Immature natural killer cell (primary cell): ENCODE measurements around the gene C1orf198. TPM values are rescaled to one million over a fixed set of nuclear protein-coding genes. Genes with fewer than 3 reads are reported as not detected.

Source experiments
- DNase-seq, 3 donors: peaks; one replicate each; pipeline ENCODE4 v3.0.0; 2022; ENCODE audit warnings: mixed read lengths in 1 of 3
- H3K27ac Mint-ChIP-seq, 6 donors: one replicate each; pipeline ENCODE4 v1.8.0; 2020; ENCODE audit warnings: mixed read lengths in 6 of 6, mild to moderate bottlenecking in 5 of 6, inconsistent platforms in 4 of 6, moderate library complexity in 3 of 6
- H3K27me3 Mint-ChIP-seq, 3 donors: one replicate each; pipeline ENCODE4 v1.8.0; 2020 to 2021; ENCODE audit warnings: low read depth in 3 of 3, mild to moderate bottlenecking in 3 of 3, mixed read lengths in 3 of 3, moderate library complexity in 3 of 3, inconsistent platforms in 1 of 3
- H3K36me3 Mint-ChIP-seq, 3 donors: one replicate each; pipeline ENCODE4 v1.8.0; 2020; ENCODE audit warnings: mixed read lengths in 3 of 3, inconsistent platforms in 2 of 3, mild to moderate bottlenecking in 2 of 3
- H3K4me1 Mint-ChIP-seq, 2 donors: one replicate each; pipeline ENCODE4 v1.8.0; 2020; ENCODE audit warnings: inconsistent platforms in 2 of 2, mild to moderate bottlenecking in 2 of 2, mixed read lengths in 2 of 2, moderate library complexity in 1 of 2
- H3K4me3 Mint-ChIP-seq, 5 donors: one replicate each; pipeline ENCODE4 v1.8.0; 2020; ENCODE audit warnings: mild to moderate bottlenecking in 5 of 5, mixed read lengths in 5 of 5, inconsistent platforms in 3 of 5, moderate library complexity in 3 of 5
- H3K9me3 Mint-ChIP-seq, 6 donors: one replicate each; pipeline ENCODE4 v1.8.0; 2020; ENCODE audit warnings: mild to moderate bottlenecking in 6 of 6, mixed read lengths in 6 of 6, inconsistent platforms in 4 of 6, moderate library complexity in 3 of 6
- polyA plus RNA-seq, 3 donors: library from polyadenylated mRNA; unstranded; fragments of 300-500 nt; fragmentation: Illumina TruSeq; gene quantifications; one replicate each; pipeline ENCODE4 v1.2.3, GENCODE V29; 2021

Gene C1orf198
- polyA plus RNA-seq, 3 donors from 2014 or later: 2.6 to 4.9 (median 4.8) TPM

- H3K4me3 Mint-ChIP-seq: no peak overlapping the region
- peak overlapping the region in 2 of 6 donors; percentile 9 to 37 for H3K27ac Mint-ChIP-seq
These were observed 33.4 kb upstream of the C1orf198 start for GRCh38 chr1:230901671-230902070.

GRCh38 chr1:230900984-230901383, 32.7 kb upstream of the C1orf198 start:
- Mint-ChIP-seq H3K9me3 (no peaks in the 10 kb centered on the region), H3K27me3 (peaks cover 0 to 2% (median 0%) of the 10 kb centered on the region in 3 donors), H3K27ac (peak overlapping the region in 4 of 6 donors; percentile 6 to 36 (median 16)), H3K4me1 (peaks cover 6 to 10% of the 10 kb centered on the region in 2 donors), H3K36me3 (peaks cover 8 to 23% (median 9%) of the 10 kb centered on the region in 3 donors), H3K4me3 (no peak overlapping the region)
- no peak for DNase-seq

More at GRCh38 chr1:230901671-230902070, 33.4 kb upstream of the C1orf198 start:
- Mint-ChIP-seq H3K36me3 (peaks cover 13 to 29% (median 15%) of the 10 kb centered on the region in 3 donors), H3K4me1 (peaks cover 6 to 10% of the 10 kb centered on the region in 2 donors), H3K9me3 (no peaks in the 10 kb centered on the region), H3K27me3 (peaks cover 0 to 2% (median 0%) of the 10 kb centered on the region in 3 donors)
- no peak for DNase-seq

GRCh38 chr1:230899841-230900251, 31.5 kb upstream of the C1orf198 start:
- Mint-ChIP-seq H3K9me3 (no peaks in the 10 kb centered on the region), H3K4me1 (peaks cover 6 to 10% of the 10 kb centered on the region in 2 donors), H3K4me3 (no peak overlapping the region), H3K27ac (peak overlapping the region in 1 of 6 donors; percentile 24), H3K27me3 (peaks cover 0 to 2% (median 0%) of the 10 kb centered on the region in 3 donors), H3K36me3 (peaks cover 4 to 18% (median 8%) of the 10 kb centered on the region in 3 donors)
- DNase-seq: no peak

GRCh38 chr1:230898748-230899147, 30.4 kb upstream of the C1orf198 start:
- Mint-ChIP-seq H3K27ac (peak overlapping the region in 2 of 6 donors; percentile 15 to 49), H3K9me3 (no peaks in the 10 kb centered on the region), H3K4me1 (peaks cover 5 to 7% of the 10 kb centered on the region in 2 donors), H3K36me3 (peaks cover 0 to 12% (median 7%) of the 10 kb centered on the region in 3 donors), H3K4me3 (no peak overlapping the region), H3K27me3 (peaks cover 0 to 4% (median 0%) of the 10 kb centered on the region in 3 donors)
- DNase-seq: no peak

GRCh38 chr1:230898144-230898543, 29.8 kb upstream of the C1orf198 start:
- Mint-ChIP-seq H3K27ac (peak overlapping the region in 1 of 6 donors; percentile 13), H3K9me3 (no peaks in the 10 kb centered on the region), H3K4me1 (peaks cover 1 to 2% of the 10 kb centered on the region in 2 donors), H3K27me3 (peaks cover 0 to 4% (median 0%) of the 10 kb centered on the region in 3 donors), H3K4me3 (no peak overlapping the region), H3K36me3 (peaks cover 0 to 8% (median 4%) of the 10 kb centered on the region in 3 donors)
- no peak for DNase-seq

GRCh38 chr1:230896779-230897178, 28.5 kb upstream of the C1orf198 start:
- Mint-ChIP-seq H3K4me3 (no peak overlapping the region), H3K4me1 (no peaks in the 10 kb centered on the region), H3K27me3 (peaks cover 0 to 7% (median 5%) of the 10 kb centered on the region in 3 donors), H3K27ac (no peak overlapping the region), H3K9me3 (no peaks in the 10 kb centered on the region), H3K36me3 (peaks cover 0 to 4% (median 4%) of the 10 kb centered on the region in 3 donors)
- DNase-seq: no peak

GRCh38 chr1:230895452-230895851, 27.1 kb upstream of the C1orf198 start:
- Mint-ChIP-seq H3K4me3 (no peak overlapping the region), H3K27me3 (peaks cover 0 to 7% (median 5%) of the 10 kb centered on the region in 3 donors), H3K36me3 (no peaks in the 10 kb centered on the region), H3K27ac (no peak overlapping the region), H3K4me1 (no peaks in the 10 kb centered on the region), H3K9me3 (no peaks in the 10 kb centered on the region)
- no peak for DNase-seq

GRCh38 chr1:230894664-230895063, 26.3 kb upstream of the C1orf198 start:
- Mint-ChIP-seq H3K4me1 (no peaks in the 10 kb centered on the region), H3K4me3 (no peak overlapping the region), H3K27me3 (peaks cover 0 to 7% (median 5%) of the 10 kb centered on the region in 3 donors), H3K27ac (no peak overlapping the region), H3K9me3 (no peaks in the 10 kb centered on the region), H3K36me3 (no peaks in the 10 kb centered on the region)
- no peak for DNase-seq

GRCh38 chr1:230894032-230894431, 25.7 kb upstream of the C1orf198 start:
- no peak overlapping the region for H3K27ac Mint-ChIP-seq
- no peaks in the 10 kb centered on the region for H3K4me1 Mint-ChIP-seq
- no peak overlapping the region for H3K4me3 Mint-ChIP-seq
- peaks cover 0 to 8% (median 7%) of the 10 kb centered on the region in 3 donors for H3K27me3 Mint-ChIP-seq
- H3K36me3 Mint-ChIP-seq: peaks cover 0 to 4% (median 0%) of the 10 kb centered on the region in 3 donors
- no peak for DNase-seq
- H3K9me3 Mint-ChIP-seq: no peaks in the 10 kb centered on the region

- Mint-ChIP-seq H3K9me3 (no peaks in the 10 kb centered on the region), H3K36me3 (peaks cover 0 to 11% (median 3%) of the 10 kb centered on the region in 3 donors), H3K4me3 (no peak overlapping the region), H3K4me1 (no peaks in the 10 kb centered on the region), H3K27me3 (peaks cover 2 to 12% (median 5%) of the 10 kb centered on the region in 3 donors), H3K27ac (no peak overlapping the region)
- no peak for DNase-seq
These were observed 23.7 kb upstream of the C1orf198 start for GRCh38 chr1:230892018-230892491.

GRCh38 chr1:230891413-230891812, 23.1 kb upstream of the C1orf198 start:
- Mint-ChIP-seq H3K27me3 (peaks cover 2 to 13% (median 5%) of the 10 kb centered on the region in 3 donors), H3K4me3 (no peak overlapping the region), H3K9me3 (no peaks in the 10 kb centered on the region), H3K4me1 (no peaks in the 10 kb centered on the region), H3K36me3 (peaks cover 0 to 11% (median 3%) of the 10 kb centered on the region in 3 donors), H3K27ac (no peak overlapping the region)
- no peak for DNase-seq

- no peak overlapping the region for H3K27ac Mint-ChIP-seq
- peaks cover 14 to 24% (median 14%) of the 10 kb centered on the region in 3 donors for H3K27me3 Mint-ChIP-seq
- peaks cover 0 to 11% (median 3%) of the 10 kb centered on the region in 3 donors for H3K36me3 Mint-ChIP-seq
- DNase-seq: no peak
- peaks cover 0 to 6% (median 1%) of the 10 kb centered on the region in 6 donors for H3K9me3 Mint-ChIP-seq
- H3K4me1 Mint-ChIP-seq: no peaks in the 10 kb centered on the region
- no peak overlapping the region for H3K4me3 Mint-ChIP-seq
These were observed 16.3 kb upstream of the C1orf198 start for GRCh38 chr1:230884646-230885045.

GRCh38 chr1:230883967-230884366, 15.6 kb upstream of the C1orf198 start:
- peaks cover 14 to 20% (median 14%) of the 10 kb centered on the region in 3 donors for H3K27me3 Mint-ChIP-seq
- no peak for DNase-seq
- peaks cover 0 to 6% (median 3%) of the 10 kb centered on the region in 3 donors for H3K36me3 Mint-ChIP-seq
- no peaks in the 10 kb centered on the region for H3K4me1 Mint-ChIP-seq
- H3K4me3 Mint-ChIP-seq: no peak overlapping the region
- H3K9me3 Mint-ChIP-seq: peaks cover 0 to 6% (median 1%) of the 10 kb centered on the region in 6 donors
- H3K27ac Mint-ChIP-seq: no peak overlapping the region

- peaks cover 10 to 25% (median 13%) of the 10 kb centered on the region in 3 donors for H3K27me3 Mint-ChIP-seq
These were observed 11.5 kb upstream of the C1orf198 start for GRCh38 chr1:230879778-230880177.

More at GRCh38 chr1:230879778-230880177, 11.5 kb upstream of the C1orf198 start:
- Mint-ChIP-seq H3K36me3 (no peaks in the 10 kb centered on the region), H3K9me3 (peaks cover 0 to 6% (median 1%) of the 10 kb centered on the region in 6 donors), H3K4me1 (no peaks in the 10 kb centered on the region), H3K4me3 (no peak overlapping the region), H3K27ac (no peak overlapping the region)
- no peak for DNase-seq
